ENCODE results near the gene RTF1.

Gene RTF1

GRCh38 chr15:41490355-41490754 is 73.5 kb downstream of the RTF1 start:
- DNase-seq: no peak

GRCh38 chr15:41491889-41492288 is 75.0 kb downstream of the RTF1 start:
- no peak for DNase-seq

- peak in 1 of 6 experiments; percentile 29 for DNase-seq
Observed at GRCh38 chr15:41492597-41493204, 75.8 kb downstream of the RTF1 start.

- DNase-seq: peak; percentile 26 to 77 (median 70)
Observed at GRCh38 chr15:41493205-41493901, 76.5 kb downstream of the RTF1 start, which contains the start of gene ITPKA. ITPKA (plus strand) TSS chr15:41493874; CDS start chr15:41493928, 54 bp downstream.

- no peak for DNase-seq
Observed at GRCh38 chr15:41493902-41494189, 77.0 kb downstream of the RTF1 start.

GRCh38 chr15:41494190-41494921 is 77.5 kb downstream of the RTF1 start:
- peak in 4 of 6 experiments; percentile 17 to 53 (median 44) for DNase-seq

GRCh38 chr15:41494922-41495735 is 78.2 kb downstream of the RTF1 start:
- DNase-seq: peak in 4 of 6 experiments; percentile 11 to 68 (median 29)

GRCh38 chr15:41495736-41496599 is 79.1 kb downstream of the RTF1 start:
- DNase-seq: peak in 1 of 6 experiments; percentile 68

GRCh38 chr15:41498657-41499056 is 81.8 kb downstream of the RTF1 start:
- DNase-seq: no peak

GRCh38 chr15:41499109-41499851 is 82.4 kb downstream of the RTF1 start:
- DNase-seq: no peak

GRCh38 chr15:41501191-41501917 is 84.5 kb downstream of the RTF1 start:
- peak in 1 of 6 experiments; percentile 27 for DNase-seq

GRCh38 chr15:41501931-41502794 is 85.3 kb downstream of the RTF1 start:
- DNase-seq: peak in 4 of 6 experiments; percentile 6 to 47 (median 32)

- DNase-seq: no peak
Observed at GRCh38 chr15:41502795-41503668, 86.1 kb downstream of the RTF1 start.

- DNase-seq: no peak
Observed at GRCh38 chr15:41503669-41504010, 86.7 kb downstream of the RTF1 start.

GRCh38 chr15:41504751-41505492 is 88.0 kb downstream of the RTF1 start:
- no peak for DNase-seq

GRCh38 chr15:41505776-41506175 is 88.9 kb downstream of the RTF1 start:
- no peak for DNase-seq

GRCh38 chr15:41506796-41507341 is 90.0 kb downstream of the RTF1 start:
- DNase-seq: no peak
